ENCODE data around the gene TOMM20.

- no peak for TF ChIP-seq EZH2 (IDR thresholded peaks at IDR 0.05)
- TF ChIP-seq, protein P1, sequence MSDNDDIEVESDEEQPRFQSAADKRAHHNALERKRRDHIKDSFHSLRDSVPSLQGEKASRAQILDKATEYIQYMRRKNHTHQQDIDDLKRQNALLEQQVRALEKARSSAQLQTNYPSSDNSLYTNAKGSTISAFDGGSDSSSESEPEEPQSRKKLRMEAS (IDR thresholded peaks at IDR 0.05) = no peak
These were observed 17.0 kb upstream of the TOMM20 start for GRCh38 chr1:235145639-235146038.
